SK-N-SH (cell line): ENCODE results near the gene SND1. TPM values are rescaled to one million over a fixed set of nuclear protein-coding genes. Genes with fewer than 3 reads are reported as not detected.

ENCODE experiments used
- CTCF ChIA-PET: fragments of 300-600, 350-600 bp; formaldehyde crosslinking; extraction: SDS; loops from one replicate; lab custom pipeline; 2021; lab: Yijun Ruan, JAX
- POLR2A ChIA-PET: fragments of 350-600 bp; sonication (Branson Sonifier 250); formaldehyde crosslinking; extraction: SDS; loops from one replicate; lab custom pipeline; 2020; ENCODE audit warnings: antibody characterized with exemption, inconsistent platforms; lab: Yijun Ruan, JAX
- DNase-seq: peaks from one replicate; pipeline ENCODE4 v3.0.0; 2012
- H2AFZ ChIP-seq: fragments of 200-600 bp; sonication (generic); 2 replicates; pipeline ENCODE4 v1.8.1; 2016; ENCODE audit warnings: antibody characterized with exemption, mild to moderate bottlenecking, low read depth
- H3F3A ChIP-seq: fragments of 200-600 bp; sonication (generic); replicated peaks from 2 replicates; pipeline ENCODE3; 2016; ENCODE audit warnings: antibody characterized with exemption, mild to moderate bottlenecking; ENCODE audit not compliant: insufficient read depth
- H3K27ac ChIP-seq, 2 experiments: fragments of 200-500 bp in 1 of 2; fragments of 200-600 bp in 1 of 2; sonication (Bioruptor generic) in 1 of 2; sonication (generic), shearing (Covaris generic) in 1 of 2; 2 replicates each; pipeline versions ENCODE4 v1.5.1 to v1.6.1; 2014 to 2016; ENCODE audit warnings: low read depth in 2 of 2, inconsistent platforms in 1 of 2, low read length in 1 of 2, mild to moderate bottlenecking in 1 of 2, mixed read lengths in 1 of 2
- H3K27me3 ChIP-seq: fragments of 200-600 bp; sonication (generic), shearing (Covaris generic); 2 replicates; pipeline ENCODE4 v1.6.1; 2016; ENCODE audit warnings: mixed run types; ENCODE audit not compliant: insufficient read depth
- H3K36me3 ChIP-seq, 2 experiments: fragments of 200-500 bp in 1 of 2; fragments of 200-600 bp in 1 of 2; sonication (Bioruptor generic) in 1 of 2; sonication (generic) in 1 of 2; replicated peaks in 1 of 2; 2 replicates each; pipeline versions ENCODE3 to v1.5.1; 2014 to 2016; ENCODE audit warnings: low read length in 1 of 2, mild to moderate bottlenecking in 1 of 2; ENCODE audit not compliant: insufficient read depth in 2 of 2, control insufficient read depth in 1 of 2
- H3K4me1 ChIP-seq, 2 experiments: fragments of 200-500 bp in 1 of 2; fragments of 200-600 bp in 1 of 2; sonication (Bioruptor generic) in 1 of 2; sonication (generic), shearing (Covaris generic) in 1 of 2; 2 replicates each; pipeline versions ENCODE4 v1.5.1 to v1.6.1; 2014 to 2016; ENCODE audit warnings: low read depth in 1 of 2, low read length in 1 of 2, mixed run types in 1 of 2; ENCODE audit not compliant: insufficient read depth in 2 of 2, control insufficient read depth in 1 of 2
- H3K4me2 ChIP-seq: fragments of 200-600 bp; sonication (generic), shearing (Covaris generic); 2 replicates; pipeline ENCODE4 v1.6.1; 2017; ENCODE audit warnings: mixed run types
- H3K4me3 ChIP-seq, 2 experiments: fragments of 200-500 bp in 1 of 2; fragments of 200-600 bp in 1 of 2; sonication (Bioruptor generic) in 1 of 2; sonication (generic), shearing (Covaris generic) in 1 of 2; 2 replicates each; pipeline versions ENCODE4 v1.5.1 to v1.8.1; 2014 to 2016; ENCODE audit warnings: low read depth in 2 of 2, inconsistent platforms in 1 of 2, low read length in 1 of 2, mild to moderate bottlenecking in 1 of 2, mixed read lengths in 1 of 2, moderate library complexity in 1 of 2
- H3K79me2 ChIP-seq: fragments of 200-600 bp; sonication (generic); 2 replicates; pipeline ENCODE4 v1.8.1; 2017; ENCODE audit warnings: mild to moderate bottlenecking; ENCODE audit not compliant: insufficient read depth
- H3K9ac ChIP-seq: fragments of 200-600 bp; sonication (generic); 2 replicates; pipeline ENCODE4 v1.6.1; 2017; ENCODE audit warnings: mixed run types
- H3K9me2 ChIP-seq: fragments of 200-600 bp; sonication (generic); 2 replicates; pipeline ENCODE4 v1.6.1; 2017; ENCODE audit warnings: mixed run types
- H3K9me3 ChIP-seq: fragments of 200-600 bp; sonication (generic); 2 replicates; pipeline ENCODE4 v1.6.1; 2017; ENCODE audit warnings: mixed run types, mild to moderate bottlenecking, moderate library complexity
- H4K20me1 ChIP-seq: fragments of 200-600 bp; sonication (generic); 2 replicates; pipeline ENCODE4 v1.6.1; 2017; ENCODE audit warnings: mild to moderate bottlenecking, mixed run types; ENCODE audit not compliant: insufficient read depth
- CTCF ChIP-seq: fragments of 200-600 bp; sonication (generic); IDR thresholded peaks from 2 replicates; pipeline ENCODE4 v1.6.1; 2017; ENCODE audit warnings: antibody characterized with exemption, mild to moderate bottlenecking, moderate library complexity
- FOSL2 ChIP-seq: IDR thresholded peaks from 2 replicates; pipeline ENCODE4 v1.4.0; 2012; ENCODE audit warnings: low read depth, mild to moderate bottlenecking, moderate library complexity, borderline replicate concordance
- FOXJ3 ChIP-seq: sonication (generic); formaldehyde crosslinking; IDR thresholded peaks from 2 replicates; pipeline ENCODE4 v1.5.1; 2020; ENCODE audit warnings: mild to moderate bottlenecking, missing genetic modification reagents
- GABPA ChIP-seq: IDR thresholded peaks from 2 replicates; pipeline ENCODE4 v1.4.0; 2012; ENCODE audit warnings: low read depth, mild to moderate bottlenecking
- IRF3 ChIP-seq: fragments of 150-350 bp; IDR thresholded peaks from 2 replicates; pipeline ENCODE4 v1.6.1; 2016; ENCODE audit warnings: mild to moderate bottlenecking, low read depth, low read length
- MAX ChIP-seq: IDR thresholded peaks from 2 replicates; pipeline ENCODE4 v1.4.0; 2012; ENCODE audit warnings: low read depth
- MEF2A ChIP-seq: IDR thresholded peaks from 2 replicates; pipeline ENCODE4 v1.4.0; 2012; ENCODE audit warnings: low read depth, borderline replicate concordance
- MXI1 ChIP-seq: IDR thresholded peaks from 2 replicates; pipeline ENCODE4 v1.6.1; 2012; ENCODE audit warnings: mild to moderate bottlenecking, low read depth, low read length, improper control_type of control experiment
- PBX3 ChIP-seq: IDR thresholded peaks from 2 replicates; pipeline ENCODE4; 2012
- RFX5 ChIP-seq: IDR thresholded peaks from 2 replicates; pipeline ENCODE4 v1.6.1; 2012; ENCODE audit warnings: mild to moderate bottlenecking, improper control_type of control experiment, low read length
- TAF1 ChIP-seq: IDR thresholded peaks from 2 replicates; pipeline ENCODE4 v1.6.1; 2012; ENCODE audit warnings: low read depth, mild to moderate bottlenecking, low read length, moderate library complexity, borderline replicate concordance
- TCF12 ChIP-seq: IDR thresholded peaks from 2 replicates; pipeline ENCODE4 v1.4.0; 2012
- USF1 ChIP-seq: IDR thresholded peaks from 2 replicates; pipeline ENCODE4 v1.4.0; 2012; ENCODE audit warnings: low read depth, borderline replicate concordance
- USF2 ChIP-seq: fragments of 150-350 bp; IDR thresholded peaks from 2 replicates; pipeline ENCODE4 v1.6.1; 2017; ENCODE audit warnings: antibody characterized with exemption, low read length, low read depth, borderline replicate concordance
- WGBS: methylation state at CpG from one replicate; pipeline ENCODE4 v1.1.6; 2017; ENCODE audit warnings: low lambda C conversion rate; 5-methylcytosine and 5-hydroxymethylcytosine counted together
- polyA plus RNA-seq, 3 experiments: library from polyadenylated mRNA; depleted of rRNA; stranded (reverse); fragments of >200 nt; gene quantifications; 2 replicates each; pipeline ENCODE4 v1.2.3, GENCODE V29; 2012

The SND1 gene
- polyA plus RNA-seq, 1 of the 3 experiments (the other 2 are of a cell fraction) = 165 TPM

GRCh38 chr7:127850195-127850594 is 198.2 kb downstream of the SND1 start:
- Histone ChIP-seq H3K9me3 (no peaks in the 10 kb centered on the region), H3K27me3 (no peaks in the 10 kb centered on the region), H3K27ac (no peak overlapping the region), H3K9ac (no peak overlapping the region), H3K4me2 (no peak overlapping the region), H3K79me2 (peaks cover 14% of the 10 kb centered on the region), H3F3A (peaks cover 9% of the 10 kb centered on the region), H2AFZ (no peak overlapping the region), H3K9me2 (no peaks in the 10 kb centered on the region), H3K36me3 (peaks cover 22 to 47% of the 10 kb centered on the region in 2 experiments), H4K20me1 (no peaks in the 10 kb centered on the region), H3K4me1 (peaks cover 0 to 15% of the 10 kb centered on the region in 2 experiments; a peak in 3 of 4 replicates), H3K4me3 (no peak overlapping the region)
- ChIA-PET CTCF (interaction anchor here (0.9 kb wide), 1 partner anchor 25 kb away, joined by 3 read pairs; no protein-coding TSS in a partner anchor), POLR2A (no interaction called here)
- 100% methylated on average over 3 of the region's 3 CpGs for WGBS
- no peak for DNase-seq
- TF ChIP-seq FOXJ3 (CRISPR knock-in tag) (no peak), MAX (no peak), GABPA (no peak), PBX3 (no peak), USF2 (no peak), TCF12 (no peak), CTCF (no peak), USF1 (no peak), RFX5 (no peak)

GRCh38 chr7:127854383-127854782 is 202.4 kb downstream of the SND1 start:
- H3K27me3 ChIP-seq = no peaks in the 10 kb centered on the region
- no peak overlapping the region for H3K4me2 ChIP-seq
- H3K4me1 ChIP-seq = peaks cover 0 to 8% of the 10 kb centered on the region in 2 experiments; a peak in 2 of 4 replicates
- no peak for DNase-seq
- peaks cover 9% of the 10 kb centered on the region for H3F3A ChIP-seq
- no peak overlapping the region for H2AFZ ChIP-seq
- POLR2A ChIA-PET = no interaction called here
- H3K9me3 ChIP-seq = no peaks in the 10 kb centered on the region
- no peak overlapping the region for H3K27ac ChIP-seq
- CTCF ChIA-PET = interaction anchor here (1.5 kb wide), 1 partner anchor 184 kb away, joined by 3 read pairs; no protein-coding TSS in a partner anchor
- H3K9ac ChIP-seq = no peak overlapping the region
- H3K4me3 ChIP-seq = no peak overlapping the region
- H4K20me1 ChIP-seq = no peaks in the 10 kb centered on the region
- H3K9me2 ChIP-seq = no peaks in the 10 kb centered on the region
- H3K36me3 ChIP-seq = peaks cover 8 to 25% of the 10 kb centered on the region in 2 experiments
- 95% methylated on average over 2 of the region's 2 CpGs for WGBS
- H3K79me2 ChIP-seq = peaks cover 19% of the 10 kb centered on the region; the same call in 1 of the 2 replicates
- TF ChIP-seq PBX3 (no peak), TCF12 (no peak), MEF2A (no peak), CTCF (no peak), MXI1 (no peak), TAF1 (no peak), USF1 (no peak), RFX5 (no peak), FOSL2 (no peak), IRF3 (no peak)
